Activated CD4-positive, alpha-beta T cell treated with anti-CD3 and anti-CD28 coated beads, Interleukin-2, amount 10 ng/mL, durations not matched to agents 24 days and 14 days (primary cell): Measurements from ENCODE around the gene DNAJB8. TPM values are rescaled to one million over a fixed set of nuclear protein-coding genes. Genes with fewer than 3 reads are reported as not detected.
A peak's percentile ranks its signal among the peaks of the same experiment; 100 is the strongest.

Source experiments
- DNase-seq: peaks from one replicate; pipeline ENCODE4 v3.0.0; 2022
- H3K27ac Mint-ChIP-seq: one replicate; pipeline ENCODE4 v1.8.0; 2022; ENCODE audit warnings: mild to moderate bottlenecking, mixed read lengths
- H3K27me3 Mint-ChIP-seq: one replicate; pipeline ENCODE4 v1.8.0; 2022; ENCODE audit warnings: mixed read lengths
- H3K36me3 Mint-ChIP-seq: one replicate; pipeline ENCODE4 v1.8.0; 2022; ENCODE audit warnings: low read depth, mild to moderate bottlenecking, mixed read lengths
- H3K4me1 Mint-ChIP-seq: one replicate; pipeline ENCODE4 v1.8.0; 2021; ENCODE audit warnings: mixed read lengths
- H3K4me3 Mint-ChIP-seq: one replicate; pipeline ENCODE4 v1.8.0; 2022; ENCODE audit warnings: mild to moderate bottlenecking, moderate library complexity, mixed read lengths
- H3K9me3 Mint-ChIP-seq: one replicate; pipeline ENCODE4 v1.8.0; 2021; ENCODE audit warnings: mixed read lengths
- intact Hi-C: fragments of 100-400 bp; cut with micrococcal nuclease; formaldehyde crosslinking; loops from one replicate; pipeline ENCODE4 v1.15.1; 2023
- total RNA-seq: library from RNA; stranded (reverse); gene quantifications from 2 replicates; pipeline ENCODE4 v1.2.3, GENCODE V29; 2022

The DNAJB8 gene
- total RNA-seq, 1 donor from 2014 or later: not detected

DNA sequence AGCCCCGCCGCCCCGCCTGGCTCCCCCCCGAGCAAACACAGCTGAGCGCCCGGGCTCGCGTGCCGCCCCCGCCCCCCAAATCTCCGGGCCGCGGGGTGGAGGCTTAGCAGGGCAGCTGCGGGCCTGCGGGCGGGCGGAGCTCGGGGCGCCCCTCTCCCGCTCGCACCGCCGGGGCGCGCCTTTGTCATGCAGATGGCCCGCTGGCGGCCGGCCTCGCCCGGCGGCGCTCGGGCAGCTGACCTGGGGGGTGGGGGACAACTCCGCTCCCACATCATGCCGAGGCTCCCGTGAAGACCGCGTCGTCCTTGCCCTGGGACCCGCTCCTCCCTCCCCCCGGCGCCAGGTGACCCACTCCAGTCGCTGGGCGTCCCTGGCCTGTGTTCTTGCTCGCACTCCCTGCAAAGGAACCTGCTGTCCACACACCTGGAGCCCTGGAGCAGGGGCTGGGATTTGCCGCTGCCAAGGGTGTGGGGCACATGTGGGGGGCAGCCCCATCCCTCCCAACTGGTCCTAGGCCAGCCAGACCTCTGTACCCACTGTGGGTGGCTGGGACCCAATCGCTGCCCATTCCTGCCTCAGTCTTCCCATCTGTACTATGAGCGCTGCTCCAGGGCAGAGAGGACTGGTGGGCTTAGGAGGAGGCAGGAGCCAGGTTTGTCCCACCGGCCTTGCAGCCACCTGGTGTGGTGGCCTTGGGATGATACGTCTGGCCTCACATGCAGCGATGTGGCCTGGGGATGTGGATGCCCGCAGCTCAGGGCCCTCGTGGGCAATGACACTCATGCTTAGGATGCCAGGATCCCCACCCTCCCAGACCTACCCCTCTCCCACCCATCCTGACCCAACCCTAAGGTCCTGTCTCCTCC lies 33.5 kb downstream of the DNAJB8 start:
- H3K4me3 Mint-ChIP-seq: no peak overlapping the region

DNA sequence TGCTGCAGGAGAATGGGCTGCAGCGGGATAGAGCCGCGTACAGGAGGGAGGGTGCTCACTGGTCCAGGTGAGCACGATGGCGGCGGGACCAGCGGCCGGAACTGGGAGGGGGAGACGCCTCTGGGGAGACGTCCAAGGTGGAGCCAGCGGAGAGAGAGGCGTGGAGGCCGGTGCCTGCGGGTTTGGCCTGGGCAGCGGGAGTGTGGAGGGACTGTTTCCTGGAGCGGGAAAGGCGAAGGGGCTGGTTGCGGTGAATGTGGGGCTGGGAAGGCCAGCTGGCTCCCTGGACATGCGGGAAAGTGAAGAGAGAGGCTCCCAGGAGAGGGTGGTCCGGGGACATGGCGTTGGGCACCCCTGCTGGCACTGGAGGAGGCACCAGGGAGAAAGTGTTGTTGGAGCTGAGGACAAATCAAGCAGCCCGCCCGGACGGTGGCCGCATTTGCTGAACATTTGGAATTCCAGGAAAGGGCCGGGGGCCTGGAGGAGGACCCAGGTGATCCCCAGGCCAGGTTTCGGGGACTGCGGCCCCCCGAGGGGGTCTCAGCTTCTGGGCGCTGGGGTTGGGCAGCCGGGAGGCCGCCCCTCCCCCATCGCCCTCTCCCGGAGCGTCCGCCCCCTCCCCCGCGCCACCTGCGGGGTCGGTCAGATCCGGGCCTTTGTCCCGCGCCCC lies 34.3 kb downstream of the DNAJB8 start:
- intact Hi-C loops: no loop called here
- H3K27me3 Mint-ChIP-seq: peaks cover 55% of the 10 kb centered on the region
- H3K4me1 Mint-ChIP-seq: peaks cover 5% of the 10 kb centered on the region
- no peak overlapping the region for H3K27ac Mint-ChIP-seq
- DNase-seq: no peak
- H3K9me3 Mint-ChIP-seq: no peaks in the 10 kb centered on the region
- no peak overlapping the region for H3K4me3 Mint-ChIP-seq
- no peaks in the 10 kb centered on the region for H3K36me3 Mint-ChIP-seq

More for the DNA sequence above, 33.5 kb downstream of the DNAJB8 start:
- Mint-ChIP-seq H3K9me3 (no peaks in the 10 kb centered on the region), H3K4me1 (peaks cover 5% of the 10 kb centered on the region), H3K36me3 (no peaks in the 10 kb centered on the region), H3K27me3 (peaks cover 53% of the 10 kb centered on the region), H3K27ac (no peak overlapping the region)
- no peak for DNase-seq
- intact Hi-C loops: no loop called here

DNA sequence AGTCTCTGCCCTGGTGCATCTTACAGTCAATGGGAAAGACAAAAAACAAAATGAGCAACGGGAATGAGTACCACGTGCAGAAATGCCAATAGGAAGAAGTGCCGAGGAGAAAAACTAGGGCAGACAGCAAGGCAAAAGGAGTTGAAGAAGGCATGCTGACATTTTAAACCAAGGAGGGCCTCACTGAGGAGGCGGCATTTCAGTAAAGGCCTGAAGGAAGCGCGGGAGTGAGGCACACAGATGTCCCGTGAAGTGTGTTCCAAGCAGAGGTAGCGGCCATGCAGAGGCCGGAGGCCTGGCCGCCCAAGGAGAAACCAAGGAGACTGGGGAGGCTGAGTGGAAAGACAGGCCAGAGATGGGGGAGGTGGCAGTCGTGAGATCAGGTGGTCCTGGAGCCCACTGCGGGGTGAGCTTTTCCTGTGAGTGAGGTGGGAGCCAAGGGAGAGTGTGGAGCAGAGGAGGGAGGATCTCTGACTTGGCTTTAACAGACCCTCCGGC lies 34.8 kb downstream of the DNAJB8 start:
- H3K27me3 Mint-ChIP-seq: peaks cover 52% of the 10 kb centered on the region
- intact Hi-C loops: no loop called here

DNA sequence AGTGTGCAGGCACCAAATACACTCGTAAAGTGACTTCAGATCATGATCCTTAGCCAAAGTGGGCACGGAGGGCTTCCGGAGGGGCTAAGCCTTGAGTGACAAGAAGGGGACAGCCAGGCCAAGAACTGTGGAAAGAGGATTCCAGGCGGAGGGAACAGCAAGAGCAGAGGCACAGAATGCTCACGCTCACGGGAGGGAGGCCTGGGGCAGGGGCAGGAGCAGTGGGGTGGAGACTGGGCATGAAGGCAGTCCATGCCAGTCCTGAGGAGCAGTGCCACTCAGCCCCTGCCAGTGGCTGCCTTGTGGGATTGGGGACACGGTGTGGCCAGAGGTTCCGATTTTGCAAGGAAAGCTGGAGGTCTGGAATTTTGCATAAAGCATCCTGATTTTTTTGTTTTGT lies 36.0 kb downstream of the DNAJB8 start:
- Mint-ChIP-seq H3K9me3 (no peaks in the 10 kb centered on the region), H3K27me3 (peaks cover 43% of the 10 kb centered on the region), H3K4me3 (no peak overlapping the region), H3K4me1 (peaks cover 5% of the 10 kb centered on the region), H3K27ac (no peak overlapping the region), H3K36me3 (no peaks in the 10 kb centered on the region)
- no peak for DNase-seq
- intact Hi-C loops: no loop called here

More for the DNA sequence above, 34.8 kb downstream of the DNAJB8 start:
- H3K4me3 Mint-ChIP-seq: no peak overlapping the region
- H3K36me3 Mint-ChIP-seq: no peaks in the 10 kb centered on the region
- H3K4me1 Mint-ChIP-seq: peaks cover 5% of the 10 kb centered on the region
- DNase-seq: no peak
- H3K27ac Mint-ChIP-seq: no peak overlapping the region
- no peaks in the 10 kb centered on the region for H3K9me3 Mint-ChIP-seq

DNA sequence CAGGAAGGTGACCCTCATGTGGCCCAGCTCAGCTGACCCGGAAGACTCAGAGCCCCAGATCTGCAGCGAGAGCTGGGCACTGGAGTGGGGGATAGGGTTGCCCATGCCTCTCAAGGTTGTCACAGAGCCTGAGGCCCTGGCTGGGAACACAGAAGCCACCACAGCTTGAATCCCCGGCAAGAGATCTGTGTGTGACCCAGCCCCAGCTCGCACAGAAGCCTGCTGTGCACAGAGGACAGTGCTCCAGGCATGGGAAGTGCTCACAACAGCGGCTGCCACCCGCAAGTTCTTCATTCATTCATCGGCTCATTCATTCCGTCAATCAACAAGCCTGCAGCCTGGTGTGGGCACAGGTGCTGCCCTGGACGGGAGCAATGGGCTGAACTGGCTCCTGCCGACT lies 36.4 kb downstream of the DNAJB8 start:
- no peak overlapping the region for H3K27ac Mint-ChIP-seq
- DNase-seq: no peak
- no peak overlapping the region for H3K4me3 Mint-ChIP-seq
- H3K9me3 Mint-ChIP-seq: no peaks in the 10 kb centered on the region
- peaks cover 42% of the 10 kb centered on the region for H3K27me3 Mint-ChIP-seq
- H3K36me3 Mint-ChIP-seq: no peaks in the 10 kb centered on the region
- H3K4me1 Mint-ChIP-seq: peaks cover 5% of the 10 kb centered on the region
- intact Hi-C loops: no loop called here

DNA sequence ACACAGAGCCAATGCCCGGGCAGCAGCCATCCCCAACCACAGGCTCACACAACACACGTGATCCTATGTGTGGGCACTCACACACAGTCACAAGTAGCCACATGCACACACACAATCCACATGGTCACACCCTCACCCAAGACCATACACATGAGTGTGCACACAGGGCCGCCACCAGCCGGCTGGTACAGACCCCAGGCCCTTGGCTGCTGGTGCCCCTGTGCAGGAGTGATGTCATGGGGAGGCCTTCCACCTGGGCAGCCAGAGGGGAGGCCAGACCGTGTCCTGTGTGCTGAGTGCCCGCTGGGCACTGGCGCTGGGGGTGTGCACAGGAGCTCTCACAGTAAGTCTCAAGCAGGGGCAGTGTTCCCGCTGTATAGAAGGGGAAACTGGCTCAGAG lies 36.9 kb downstream of the DNAJB8 start:
- Mint-ChIP-seq H3K36me3 (no peaks in the 10 kb centered on the region), H3K9me3 (no peaks in the 10 kb centered on the region), H3K27ac (no peak overlapping the region), H3K4me3 (no peak overlapping the region), H3K27me3 (peaks cover 39% of the 10 kb centered on the region), H3K4me1 (peaks cover 5% of the 10 kb centered on the region)
- DNase-seq: no peak
- intact Hi-C loops: no loop called here

DNA sequence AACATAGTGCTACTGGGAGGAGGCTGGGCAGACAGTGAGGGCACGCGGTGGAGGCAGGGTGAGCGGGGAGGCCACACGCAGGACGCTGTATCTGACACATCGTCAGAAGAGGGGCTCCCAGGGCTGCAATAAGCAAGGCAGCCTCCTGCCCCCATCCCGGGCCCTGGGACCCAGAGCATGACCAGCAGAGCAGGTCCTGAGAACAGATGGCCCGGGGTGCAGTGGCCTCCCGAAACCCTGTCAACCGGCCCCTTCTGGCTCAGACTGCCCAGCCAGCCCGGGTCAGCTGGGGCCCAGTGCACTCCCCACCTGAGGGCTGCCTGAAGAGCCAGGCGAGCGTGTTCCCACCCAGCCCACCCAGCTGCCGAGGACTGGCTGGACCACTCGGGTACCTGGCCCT lies 37.4 kb downstream of the DNAJB8 start:
- Mint-ChIP-seq H3K36me3 (no peaks in the 10 kb centered on the region), H3K27me3 (peaks cover 37% of the 10 kb centered on the region)

DNA sequence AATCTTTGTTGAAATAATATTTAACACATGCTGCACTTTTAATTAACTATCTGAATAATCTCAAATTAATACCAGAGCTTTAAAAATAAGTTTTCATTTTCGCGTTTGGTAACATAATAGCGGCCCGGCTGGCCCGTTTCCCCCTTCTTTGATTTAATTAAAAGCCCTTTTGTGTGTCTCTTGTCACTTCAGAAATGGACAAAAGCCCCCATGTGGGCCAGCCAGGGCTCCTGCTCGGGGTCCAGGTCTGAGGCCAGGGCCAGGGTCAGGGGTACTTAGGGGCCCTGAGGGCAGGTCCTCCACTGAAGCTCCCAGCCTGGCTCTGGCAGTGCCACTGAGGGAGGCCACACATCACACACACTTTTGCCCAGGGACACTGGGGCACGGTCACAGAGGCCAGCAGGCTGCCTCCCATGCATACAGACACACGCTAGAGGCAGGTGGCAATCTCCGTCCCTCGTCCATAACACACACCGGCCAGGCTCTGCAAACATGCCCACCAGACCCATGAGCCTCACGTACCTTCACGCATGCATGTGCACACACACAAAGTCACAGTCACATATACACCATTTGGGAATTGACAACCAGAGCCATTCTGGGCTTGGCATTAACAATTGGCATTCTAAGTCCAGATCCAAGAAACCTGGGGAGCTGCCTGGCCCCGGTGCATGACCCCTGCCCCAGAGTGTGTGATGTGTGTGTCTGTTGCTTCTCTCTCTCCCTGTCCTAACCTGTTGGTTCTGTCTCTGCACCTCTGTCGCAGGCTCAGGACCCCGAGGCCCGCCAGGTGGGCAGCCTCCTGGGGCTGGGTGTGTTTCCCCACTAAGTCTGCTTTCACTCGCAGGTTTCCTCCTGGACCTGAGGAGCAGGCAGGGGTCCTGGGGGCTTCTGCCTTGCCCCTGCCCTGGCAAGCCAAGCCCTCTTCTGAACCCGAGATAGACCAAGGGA lies 38.5 kb downstream of the DNAJB8 start:
- Mint-ChIP-seq H3K9me3 (no peaks in the 10 kb centered on the region), H3K27ac (no peak overlapping the region), H3K27me3 (peaks cover 28% of the 10 kb centered on the region), H3K4me1 (peaks cover 5% of the 10 kb centered on the region), H3K4me3 (no peak overlapping the region), H3K36me3 (no peaks in the 10 kb centered on the region)
- no peak for DNase-seq
- intact Hi-C loops: loop anchor here (2.0 kb wide), 1 partner anchor 157 kb away; no protein-coding TSS in a partner anchor

More for the DNA sequence above, 37.4 kb downstream of the DNAJB8 start:
- no peak for DNase-seq
- H3K27ac Mint-ChIP-seq: no peak overlapping the region
- no peaks in the 10 kb centered on the region for H3K9me3 Mint-ChIP-seq
- H3K4me3 Mint-ChIP-seq: no peak overlapping the region
- intact Hi-C loops: no loop called here
- peaks cover 5% of the 10 kb centered on the region for H3K4me1 Mint-ChIP-seq

DNA sequence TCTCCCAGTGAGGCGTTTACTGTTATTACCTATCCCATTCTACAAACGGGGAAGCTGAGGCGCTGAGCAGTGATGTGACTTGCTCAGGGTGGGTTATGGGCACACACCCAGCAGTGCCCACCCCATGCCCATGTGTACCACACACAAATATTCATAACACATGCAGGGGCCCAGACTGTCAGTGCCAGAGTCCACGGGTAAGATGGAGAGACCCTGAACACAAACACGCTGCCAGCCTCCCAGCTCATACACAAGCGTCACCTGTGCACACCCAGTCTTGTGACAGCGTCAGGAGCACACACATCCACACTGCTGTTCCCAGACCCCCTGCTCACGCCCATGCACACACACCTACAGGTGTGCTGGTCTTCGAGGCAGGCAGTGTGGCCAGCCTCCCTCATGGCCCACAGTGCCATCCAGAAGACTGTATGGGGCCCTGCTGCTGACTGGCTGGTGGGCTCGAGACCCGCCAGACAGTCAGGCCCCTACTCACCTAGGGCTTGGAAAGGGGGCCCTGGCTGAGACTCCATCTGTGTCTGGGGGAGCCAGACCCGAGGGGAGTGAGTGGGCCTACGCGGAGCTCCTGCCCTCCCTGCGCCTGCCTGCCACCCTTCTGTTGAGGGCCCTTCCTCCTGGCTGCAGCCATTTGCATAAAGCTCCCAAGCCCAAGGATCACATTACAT lies 39.4 kb downstream of the DNAJB8 start:
- Mint-ChIP-seq H3K4me3 (no peak overlapping the region), H3K27ac (no peak overlapping the region), H3K36me3 (no peaks in the 10 kb centered on the region), H3K9me3 (no peaks in the 10 kb centered on the region), H3K27me3 (peaks cover 25% of the 10 kb centered on the region), H3K4me1 (peaks cover 5% of the 10 kb centered on the region)
- DNase-seq: no peak
- intact Hi-C loops: loop anchor here (2.0 kb wide), 1 partner anchor 157 kb away; no protein-coding TSS in a partner anchor

DNA sequence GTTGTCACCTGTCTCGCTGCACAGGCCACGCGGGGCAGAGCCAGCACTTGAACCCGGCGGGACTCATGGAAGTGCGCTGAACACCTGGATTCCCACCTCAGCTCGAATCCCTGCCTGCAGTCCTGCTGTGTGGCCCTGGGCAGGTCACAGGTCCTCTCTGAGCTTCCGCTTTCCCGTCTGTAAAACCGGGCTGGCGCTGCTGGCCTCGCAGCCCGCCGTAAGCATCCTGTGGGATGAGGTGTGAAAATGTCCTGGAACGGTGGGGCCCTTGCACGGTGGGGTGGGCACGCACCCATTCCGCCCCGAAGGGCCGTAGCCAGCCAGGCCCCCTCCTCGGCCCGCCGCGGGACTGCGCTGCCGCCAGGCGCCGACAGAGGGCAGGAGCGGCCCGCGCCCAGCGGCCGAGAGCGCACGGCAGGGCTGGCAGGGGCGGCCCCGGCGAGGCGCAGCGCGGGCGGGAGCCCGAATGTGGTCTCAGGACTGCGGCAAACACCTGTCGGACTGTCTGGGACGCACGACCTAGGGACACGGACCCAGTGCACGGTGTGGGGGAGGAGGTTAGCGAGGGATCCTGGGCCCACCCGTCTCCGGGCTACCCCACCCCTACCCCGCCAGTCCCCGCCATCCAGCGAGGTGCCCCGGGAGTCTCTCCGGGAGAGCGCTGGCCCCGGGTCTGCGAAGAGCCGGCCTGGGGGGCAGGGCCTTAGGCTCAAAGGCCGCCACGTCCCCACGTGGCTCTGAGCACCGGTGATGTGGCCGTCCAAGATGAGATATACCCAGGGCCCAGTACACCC lies 40.4 kb downstream of the DNAJB8 start:
- no peak overlapping the region for H3K27ac Mint-ChIP-seq
- H3K27me3 Mint-ChIP-seq: peaks cover 15% of the 10 kb centered on the region
- intact Hi-C loops: loop anchor here (1.0 to 2.0 kb wide), 3 partner anchors 71 to 182 kb away; no protein-coding TSS in a partner anchor

DNA sequence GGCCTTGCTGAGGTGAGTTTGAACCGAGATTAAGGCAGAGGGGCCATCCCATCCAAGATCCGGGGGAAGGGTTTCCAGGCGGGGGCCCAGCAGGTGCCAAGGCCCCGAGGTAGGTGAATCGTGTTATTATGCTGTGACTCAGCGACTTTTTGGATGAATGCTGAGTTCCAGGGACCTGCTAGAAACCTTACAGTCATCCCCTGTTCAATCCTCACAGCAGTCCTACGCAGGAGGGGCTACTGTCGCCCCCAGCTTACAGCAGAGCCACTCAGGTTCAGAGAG lies 40.9 kb downstream of the DNAJB8 start:
- Mint-ChIP-seq H3K9me3 (no peaks in the 10 kb centered on the region), H3K4me3 (no peak overlapping the region), H3K4me1 (no peaks in the 10 kb centered on the region), H3K27ac (no peak overlapping the region), H3K27me3 (peaks cover 11% of the 10 kb centered on the region), H3K36me3 (no peaks in the 10 kb centered on the region)
- no peak for DNase-seq
- intact Hi-C loops: loop anchor here (1.0 to 2.0 kb wide), 3 partner anchors 72 to 183 kb away; no protein-coding TSS in a partner anchor

More for the DNA sequence above, 40.4 kb downstream of the DNAJB8 start:
- Mint-ChIP-seq H3K9me3 (no peaks in the 10 kb centered on the region), H3K4me1 (no peaks in the 10 kb centered on the region), H3K36me3 (no peaks in the 10 kb centered on the region), H3K4me3 (no peak overlapping the region)
- DNase-seq: peak; percentile 91

DNA sequence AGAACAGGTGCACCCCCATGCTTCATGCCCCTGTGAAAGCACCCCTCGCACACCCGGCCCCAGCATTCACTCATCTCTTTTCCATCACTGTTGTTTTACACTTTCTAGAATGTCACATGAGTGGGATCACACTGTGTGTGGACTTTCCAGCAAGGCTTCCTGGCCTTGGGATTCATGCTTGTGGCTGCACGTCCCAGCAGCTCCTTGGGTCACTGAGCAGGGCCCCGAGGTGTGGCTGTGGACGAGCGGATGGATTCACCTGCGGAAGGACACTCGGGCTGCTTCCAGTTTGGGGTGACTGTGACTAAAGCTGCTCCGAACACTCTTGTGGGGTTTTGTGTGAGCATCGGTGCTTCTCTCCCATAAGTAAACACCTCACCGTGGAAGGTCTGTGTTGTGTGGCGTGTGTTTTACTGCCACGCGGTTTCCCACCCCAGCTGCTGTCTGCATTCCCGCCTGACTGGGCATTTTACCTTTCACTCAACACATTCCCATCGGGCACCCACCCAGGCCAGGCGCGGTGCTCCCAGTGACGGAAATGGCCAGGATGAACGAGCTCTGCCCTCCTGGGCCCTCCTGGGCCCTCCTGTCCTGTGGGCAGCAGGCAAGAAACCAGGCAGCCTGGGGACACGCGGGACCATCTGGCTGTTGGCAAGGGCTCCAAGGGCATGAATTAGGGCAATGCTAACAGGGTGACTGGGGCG lies 41.4 kb downstream of the DNAJB8 start:
- Mint-ChIP-seq H3K27ac (no peak overlapping the region), H3K4me3 (no peak overlapping the region), H3K36me3 (no peaks in the 10 kb centered on the region), H3K9me3 (no peaks in the 10 kb centered on the region), H3K27me3 (peaks cover 6% of the 10 kb centered on the region), H3K4me1 (no peaks in the 10 kb centered on the region)
- intact Hi-C loops: no loop called here
- DNase-seq: no peak
